ENCODE data around the gene CAPG.
"Not testable (repeated sequence)": the region's sequence is repeated elsewhere in the genome, so short reads cannot be mapped to it uniquely, and the experiment has no call there.

The CAPG gene

DNA sequence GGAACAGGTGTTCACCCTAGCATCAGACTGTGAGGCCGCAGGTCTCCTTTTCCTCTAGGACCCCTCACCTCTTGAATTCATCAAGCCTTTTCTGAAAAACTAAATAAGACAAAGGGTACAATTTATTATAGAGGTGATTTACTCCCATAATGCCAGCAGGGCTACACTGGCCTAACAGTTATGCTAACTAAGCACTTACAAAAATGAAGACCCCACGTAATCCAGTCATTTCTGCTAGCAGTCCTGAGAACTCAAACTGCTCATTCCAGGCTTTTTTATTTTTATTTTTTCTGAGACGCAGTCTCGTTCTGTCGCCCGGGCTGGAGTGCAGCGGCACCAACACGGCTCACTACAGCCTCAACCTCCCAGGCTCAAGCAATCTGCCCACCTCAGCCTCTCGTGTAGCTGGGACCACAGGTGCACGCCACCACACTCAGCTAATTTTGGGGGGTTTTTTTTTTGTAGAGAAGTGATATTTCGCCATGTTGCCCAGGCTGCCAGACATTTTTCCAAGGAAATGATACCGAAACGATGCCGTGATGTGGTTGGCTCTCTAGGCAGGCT is 14.2 kb downstream of the CAPG start:
- DNase-seq = no peak

DNA sequence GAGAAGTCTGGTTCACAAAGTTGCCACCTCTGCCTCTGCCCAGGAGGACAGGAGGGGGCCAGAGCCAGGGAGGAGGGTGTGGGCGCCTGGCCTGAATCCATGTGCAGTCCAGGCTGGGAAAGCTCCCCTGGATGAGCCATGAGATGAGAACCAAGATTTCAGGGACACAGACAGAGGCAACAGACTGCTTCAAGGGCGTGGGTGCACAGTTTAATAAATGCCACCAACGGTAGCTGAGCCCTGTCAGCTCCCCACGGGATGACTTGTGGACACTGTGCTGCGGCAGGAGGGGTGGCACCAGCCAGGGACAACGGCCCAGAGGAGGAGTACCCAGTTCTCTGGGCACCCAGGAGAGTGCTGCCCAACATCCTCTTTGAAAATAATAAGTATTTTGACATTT is 15.2 kb downstream of the CAPG start:
- no peak for DNase-seq

DNA sequence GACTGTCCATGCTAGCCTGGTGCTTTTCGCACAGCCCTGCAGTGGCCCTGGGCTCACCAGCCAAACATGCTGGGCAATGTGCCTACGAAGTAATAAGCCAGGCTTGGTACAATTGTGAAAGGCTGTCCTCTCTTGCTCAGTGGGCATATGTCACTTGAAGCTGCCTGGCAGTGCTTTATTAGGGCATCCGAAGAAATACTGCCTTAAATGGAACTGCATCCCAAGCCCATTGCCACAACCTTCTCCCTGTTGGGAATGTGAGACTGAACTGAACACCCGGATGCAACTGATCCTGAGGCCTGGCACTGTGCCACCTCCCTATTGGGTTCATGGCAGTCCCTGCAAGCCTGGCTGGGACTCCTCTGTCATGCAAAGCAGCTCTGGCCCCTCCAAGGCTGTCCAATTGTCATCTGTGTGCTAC is 15.9 kb downstream of the CAPG start:
- DNase-seq = no peak

DNA sequence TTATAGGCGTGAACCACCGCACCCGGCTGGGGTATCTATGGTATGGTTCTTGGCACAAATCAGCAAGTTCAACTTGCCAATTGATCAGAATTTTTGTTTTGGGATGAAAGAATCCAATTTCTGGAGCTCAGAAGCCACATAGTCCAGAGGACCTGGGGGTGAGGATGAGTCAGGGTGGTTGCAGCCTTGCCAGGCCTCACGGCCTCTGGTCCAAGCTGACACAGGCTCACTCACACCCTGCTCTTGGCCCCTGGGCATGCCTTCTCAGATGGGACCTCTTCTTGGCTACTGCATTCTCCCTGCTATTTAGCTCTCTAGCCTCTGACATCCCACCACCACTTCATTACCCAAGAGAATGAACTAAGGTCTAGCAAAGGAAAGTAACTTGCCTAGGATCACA is 16.3 kb downstream of the CAPG start:
- no peak for DNase-seq

DNA sequence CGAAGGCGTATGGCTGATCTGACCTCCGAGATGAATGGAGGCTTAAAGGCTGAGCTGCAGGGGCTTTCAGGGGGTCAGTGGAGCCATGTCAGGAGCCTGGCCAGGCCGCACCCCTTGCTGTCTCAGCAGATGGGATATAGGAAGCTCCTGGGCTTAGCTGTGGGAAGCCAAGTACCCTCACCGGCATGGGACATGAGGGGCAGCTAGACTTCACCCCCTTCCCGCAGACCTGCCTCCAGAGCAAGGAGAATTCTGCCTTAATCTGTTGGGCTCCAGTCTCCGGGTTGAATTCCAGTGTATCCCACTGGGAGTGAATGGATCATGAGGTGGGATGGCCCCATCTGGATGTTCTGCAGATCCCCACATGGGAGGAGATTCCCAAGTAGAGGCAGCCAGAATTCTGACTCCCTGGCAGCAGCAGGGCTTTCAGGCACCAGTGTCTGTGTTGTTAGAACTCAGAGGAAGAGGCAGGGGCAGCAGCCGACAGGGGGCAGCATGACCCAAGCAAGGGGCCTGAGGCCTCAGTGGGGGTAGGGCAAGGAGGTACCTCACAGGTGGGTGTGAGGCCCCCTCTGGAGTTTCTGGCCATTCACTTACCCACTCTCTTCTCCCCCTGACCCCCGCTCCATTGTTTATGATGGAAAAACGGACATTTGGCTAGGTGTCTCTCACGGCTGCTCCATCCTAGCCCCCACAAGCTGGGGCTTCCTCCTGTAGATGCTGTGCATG is 19.1 kb downstream of the CAPG start:
- DNase-seq = peak; percentile 62

DNA sequence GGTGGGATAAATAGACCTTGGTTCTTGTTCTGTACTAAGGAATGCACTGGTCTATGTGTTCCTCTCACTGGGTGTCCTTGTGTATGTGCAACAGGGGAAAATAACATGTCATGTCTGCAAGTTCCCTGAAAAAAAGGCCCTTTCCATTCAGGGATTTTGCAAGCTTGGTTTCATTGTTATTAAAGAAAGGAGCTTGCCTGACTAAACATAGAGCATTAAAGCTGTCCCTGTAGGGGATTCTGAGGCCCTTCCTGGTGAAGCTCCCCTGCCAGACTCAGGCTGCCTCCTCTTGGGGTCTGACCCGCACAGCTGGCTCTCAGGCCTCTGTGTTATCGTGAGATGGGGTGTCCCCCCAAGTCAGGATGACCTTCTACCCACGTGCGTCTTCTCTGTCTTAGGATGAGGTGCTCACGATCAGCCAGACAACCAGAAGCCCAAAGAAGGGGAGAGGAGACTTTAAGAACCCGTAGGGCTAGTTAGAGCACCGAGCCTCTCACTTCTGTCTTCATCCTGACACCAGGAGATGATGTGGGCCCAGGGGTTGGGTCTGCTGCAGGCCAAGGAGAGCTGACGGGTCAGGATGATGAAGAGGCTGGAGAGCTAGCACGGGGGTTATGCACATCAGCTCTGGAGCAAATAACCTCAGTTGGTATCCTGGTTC is 21.2 kb downstream of the CAPG start:
- no peak for DNase-seq

DNA sequence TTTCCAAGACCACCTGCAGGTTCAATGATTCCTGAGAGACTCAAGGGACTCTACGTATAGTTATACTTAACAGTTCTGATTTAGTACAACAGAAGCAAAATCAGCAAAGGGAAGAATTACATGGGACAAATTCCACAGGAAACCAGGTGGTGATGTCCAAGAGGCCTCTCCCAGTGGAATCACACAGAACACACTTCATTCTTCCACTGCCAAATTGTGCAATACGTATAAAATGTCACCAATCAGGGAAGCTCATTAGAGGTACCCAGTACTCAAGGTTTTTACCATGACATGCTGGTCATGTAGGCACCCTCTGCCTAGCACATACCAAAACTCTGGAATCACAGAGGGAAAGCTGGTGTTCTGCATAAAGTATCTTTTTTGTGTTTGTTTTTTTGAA is 22.4 kb downstream of the CAPG start:
- DNase-seq = no peak

DNA sequence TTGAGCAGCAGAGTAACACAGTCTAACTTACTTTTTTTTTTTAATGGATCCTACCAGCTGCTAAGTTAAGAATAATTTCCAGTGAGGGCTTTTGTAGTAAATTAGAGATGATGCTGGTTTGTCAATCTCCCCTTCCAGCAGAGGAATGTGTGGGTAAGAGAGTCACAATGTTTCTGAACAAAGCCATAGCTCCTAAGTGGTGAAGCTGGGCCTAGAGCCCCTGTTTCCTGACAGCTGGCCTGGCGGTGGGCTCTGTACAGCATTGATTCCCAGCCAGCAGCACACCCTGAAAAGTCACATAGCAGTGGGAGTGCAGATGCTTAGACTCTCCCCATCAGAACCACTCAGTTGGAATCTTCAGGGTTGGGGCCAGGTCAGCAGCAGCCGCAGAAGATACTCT is 24.4 kb downstream of the CAPG start:
- no peak for DNase-seq

DNA sequence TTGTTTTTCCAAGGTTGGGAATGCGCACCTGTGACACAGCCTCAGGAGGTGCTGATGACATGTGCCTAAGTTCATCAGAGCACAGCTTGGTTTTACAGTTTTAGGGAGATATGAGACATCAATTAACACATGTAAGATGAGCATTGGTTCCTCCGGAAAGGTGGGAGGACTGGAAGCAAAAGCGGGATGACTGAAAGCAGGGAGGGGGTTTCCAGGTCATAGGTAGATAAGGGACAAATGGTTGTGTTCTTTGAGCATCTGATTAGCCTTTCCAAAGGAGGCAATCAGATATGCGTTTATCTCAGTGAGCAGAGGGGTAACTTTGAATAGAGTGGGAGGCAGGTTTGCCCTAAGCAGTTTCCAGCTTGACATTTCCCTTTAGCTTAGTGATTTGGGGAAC is 26.3 kb downstream of the CAPG start:
- DNase-seq = no peak

DNA sequence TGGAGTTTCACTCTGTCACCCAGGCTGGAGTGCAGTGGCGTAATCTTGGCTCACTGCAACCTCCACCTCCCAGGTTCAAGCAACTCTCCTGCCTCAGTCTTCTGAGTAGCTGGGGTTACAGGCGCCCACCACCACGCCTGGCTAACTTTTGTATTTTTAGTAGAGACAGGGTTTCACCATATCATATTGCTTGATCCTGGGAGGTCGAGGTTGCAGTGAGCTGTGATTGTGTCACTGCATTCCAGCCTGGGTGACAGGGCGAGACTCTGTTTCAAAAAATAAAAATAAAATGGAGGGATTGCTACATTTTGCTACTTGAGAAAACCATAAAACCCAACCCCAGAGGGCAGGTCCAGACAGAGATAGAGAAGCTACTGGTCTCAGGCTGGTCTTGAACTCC is 27.0 kb downstream of the CAPG start:
- not testable (repeated sequence) for DNase-seq

DNA sequence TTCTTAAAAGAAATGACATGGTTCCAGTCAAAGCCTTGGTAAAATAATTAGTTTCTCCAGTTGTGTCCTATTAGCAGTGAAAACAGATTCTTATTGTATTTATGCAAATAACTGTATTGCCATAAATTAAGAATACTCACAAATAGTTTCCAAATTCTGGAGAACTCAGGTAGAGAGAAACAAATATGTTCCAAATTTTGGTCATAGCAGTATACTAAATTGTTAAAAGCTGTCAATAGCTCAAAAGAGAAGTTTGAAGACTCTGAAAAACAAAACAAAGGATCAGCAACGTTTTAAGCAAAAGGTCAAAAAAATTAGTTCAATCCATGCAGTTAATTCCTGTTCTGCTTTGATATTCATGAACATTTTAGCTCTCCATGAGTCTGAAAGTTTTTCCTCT is 30.1 kb downstream of the CAPG start:
- DNase-seq = no peak

DNA sequence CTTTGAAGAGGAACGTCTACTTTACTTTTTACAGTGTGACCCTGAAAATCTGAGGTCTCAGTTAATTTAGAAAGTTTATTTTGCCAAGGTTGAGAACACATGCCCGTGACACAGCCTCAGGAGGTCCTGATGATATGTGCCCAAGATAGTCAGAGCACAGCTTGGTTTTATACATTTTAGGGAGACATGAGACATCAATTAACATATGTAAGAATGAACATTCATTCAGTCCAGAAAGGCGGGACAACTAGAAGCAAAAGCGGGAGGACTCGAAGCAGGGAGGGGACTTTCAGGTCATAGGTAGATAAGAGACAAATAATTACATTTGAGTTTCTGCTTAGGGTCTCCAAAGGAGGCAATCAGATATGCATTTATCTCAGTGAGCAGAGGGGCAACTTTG is 31.9 kb downstream of the CAPG start:
- DNase-seq = no peak

DNA sequence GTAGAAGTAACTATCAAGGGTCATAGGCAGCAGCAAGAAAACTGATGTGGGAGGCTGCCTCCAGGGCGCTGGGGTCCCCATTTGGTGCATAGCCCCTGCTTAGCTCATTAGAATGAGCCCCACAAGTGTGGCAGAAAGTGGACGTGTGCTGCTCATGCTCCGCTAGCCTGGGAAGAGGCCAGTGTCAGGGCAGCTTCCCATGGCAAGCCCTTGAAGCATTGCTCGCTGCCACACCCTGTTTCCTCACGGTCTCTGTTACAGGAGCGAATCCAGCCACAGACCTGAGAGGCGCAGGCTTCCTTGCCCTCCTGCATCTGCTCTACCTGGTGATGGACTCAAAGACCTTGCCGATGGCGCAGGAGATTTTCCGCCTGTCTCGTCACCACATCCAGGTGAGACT is 33.1 kb downstream of the CAPG start:
- no peak for DNase-seq

DNA sequence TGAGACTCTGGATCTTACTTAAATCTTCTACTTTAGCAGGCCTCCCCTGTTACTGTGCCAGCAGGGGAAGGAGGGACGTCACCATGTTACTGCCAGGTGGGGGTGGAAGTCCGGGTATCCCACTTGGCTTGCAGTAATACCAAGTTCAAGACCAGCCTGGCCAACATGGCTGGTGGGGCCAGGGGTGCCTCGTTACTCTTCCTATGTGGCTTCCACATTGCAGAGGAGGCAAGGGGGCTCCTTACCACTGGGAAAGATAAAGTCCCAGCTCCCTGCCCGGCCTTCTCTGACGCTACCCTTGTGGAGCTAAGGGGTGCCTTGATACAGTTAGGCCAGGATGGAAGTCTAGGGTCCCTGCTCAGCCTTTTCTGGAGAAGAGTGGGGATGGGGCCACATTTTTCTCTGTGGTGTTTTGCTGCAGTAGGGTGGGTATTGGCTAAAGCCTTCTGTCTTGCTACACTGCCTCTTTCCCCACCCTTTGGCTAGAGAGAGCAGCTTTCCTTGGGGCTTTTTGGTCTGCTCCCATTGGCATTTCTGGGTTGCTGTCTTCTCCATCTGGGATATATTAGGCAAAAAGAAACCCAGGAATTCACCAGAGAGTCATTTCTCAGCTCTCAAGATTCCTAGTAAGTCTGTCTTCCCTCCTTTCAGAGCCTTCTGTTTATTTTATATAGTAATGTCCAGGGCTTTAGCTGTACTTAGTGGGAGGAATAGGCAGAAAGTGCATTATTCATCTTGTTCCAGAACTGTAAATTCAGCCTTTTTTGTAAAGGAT is 33.7 kb downstream of the CAPG start:
- no peak for DNase-seq

DNA sequence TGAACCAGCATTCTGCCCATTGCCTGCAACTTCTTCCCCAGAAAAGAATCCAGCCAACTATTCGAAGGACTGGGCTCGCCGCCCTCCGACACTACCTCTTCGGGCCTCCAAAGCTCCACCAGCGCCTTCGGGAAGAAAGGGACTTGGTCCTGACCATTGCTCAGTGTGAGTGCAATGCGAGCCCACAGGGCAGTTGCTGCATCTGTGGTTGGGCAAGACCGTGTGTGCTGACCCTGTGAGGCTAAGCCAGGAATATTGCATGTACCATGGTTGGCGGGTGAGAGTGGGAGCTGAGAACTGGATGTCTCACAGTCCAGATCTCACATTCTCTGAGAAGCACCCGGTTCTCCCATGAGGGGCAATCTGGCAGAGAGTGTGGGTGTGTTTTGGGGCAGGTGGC is 39.1 kb downstream of the CAPG start:
- DNase-seq = no peak

DNA sequence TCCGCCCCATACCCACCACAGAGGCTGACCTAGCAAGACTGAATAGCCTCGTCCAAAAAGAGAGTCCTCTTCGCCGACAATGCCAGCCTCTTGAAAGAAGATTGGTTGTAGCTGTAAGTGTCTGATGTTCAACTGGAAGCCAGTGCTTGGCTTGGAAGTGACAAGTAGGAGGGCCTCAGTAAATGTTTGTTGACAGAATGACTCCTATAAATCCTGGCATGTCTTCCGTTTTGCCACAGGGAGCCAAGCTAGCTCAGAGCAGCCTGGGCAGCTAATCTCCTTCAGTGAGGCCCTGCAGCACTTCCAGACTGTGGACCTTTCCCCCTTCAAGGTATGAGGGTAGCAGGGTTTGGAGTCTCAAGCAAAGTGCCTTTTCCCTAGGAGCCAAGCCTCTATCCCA is 40.7 kb downstream of the CAPG start:
- no peak for DNase-seq

DNA sequence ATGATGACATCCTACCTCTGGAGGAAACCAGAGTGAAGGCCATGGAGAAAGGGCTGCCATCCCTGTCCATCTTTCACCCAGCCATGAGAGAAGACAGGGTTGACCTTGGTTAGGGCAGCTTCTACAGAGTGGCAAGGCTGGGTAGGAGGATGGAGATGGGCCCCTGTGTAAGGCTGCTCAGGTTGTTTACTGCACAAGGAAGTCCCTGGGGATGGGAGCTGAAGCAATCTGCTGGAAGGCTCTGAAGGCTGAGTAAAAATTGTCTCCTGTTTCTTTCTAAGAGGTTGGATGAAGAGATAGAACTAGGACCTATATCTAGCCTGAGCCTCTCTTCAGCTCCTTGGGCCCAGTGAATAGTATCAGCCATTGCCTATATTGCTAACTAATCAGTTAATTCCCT is 41.2 kb downstream of the CAPG start:
- DNase-seq = no peak

DNA sequence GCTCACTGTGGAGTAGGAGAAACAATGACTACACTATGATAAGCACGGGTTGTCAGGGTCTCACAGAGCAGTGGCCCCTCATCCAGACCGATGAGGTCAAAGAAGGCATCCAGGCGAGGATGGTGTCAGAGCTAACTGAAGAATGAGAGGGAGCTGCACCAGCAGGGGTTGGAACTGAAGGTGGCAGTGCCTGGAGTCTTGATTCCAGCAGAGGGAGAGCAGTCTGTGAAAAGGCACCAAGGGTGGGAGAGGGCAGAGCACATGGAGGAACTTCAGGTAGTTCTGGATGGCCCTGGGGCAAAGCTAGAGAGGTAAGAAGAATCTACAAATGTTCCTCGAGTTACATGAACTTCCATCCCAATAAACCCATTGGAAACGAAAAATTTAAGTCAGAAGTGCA is 43.0 kb downstream of the CAPG start:
- DNase-seq = no peak

DNA sequence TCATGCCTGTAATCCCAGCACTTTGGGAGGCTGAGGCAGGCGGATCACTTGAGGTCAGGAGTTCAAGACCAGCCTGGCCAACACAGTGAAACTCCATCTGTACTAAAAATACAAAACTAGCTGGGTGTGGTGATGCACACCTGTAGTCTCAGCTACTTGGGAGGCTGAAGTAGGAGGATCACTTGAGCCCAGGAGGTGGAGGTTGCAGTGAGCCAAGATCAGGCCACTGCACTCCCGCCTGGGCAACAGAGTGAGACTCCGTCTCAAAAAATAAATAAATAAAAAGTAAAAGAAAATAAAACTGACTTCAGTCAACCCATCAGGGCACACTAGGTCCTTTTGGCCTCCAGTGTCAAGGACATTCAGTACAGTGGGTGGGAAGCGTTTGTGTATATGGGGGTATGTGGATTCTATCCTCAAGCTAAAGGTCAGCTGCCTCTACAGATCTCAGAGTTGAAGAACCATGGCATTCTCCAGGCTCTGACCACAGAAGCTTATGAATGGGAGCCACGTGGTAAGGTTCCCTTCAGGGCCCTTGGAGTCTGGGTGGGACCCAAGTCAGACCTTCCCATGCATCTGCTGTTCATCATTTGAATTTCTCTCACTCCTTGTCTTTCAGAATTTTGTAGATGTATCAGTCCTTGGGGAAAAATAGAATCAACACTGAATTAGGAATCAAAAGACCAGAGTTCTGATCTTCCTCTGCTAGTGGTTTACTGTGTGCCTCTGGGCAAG is 47.3 kb downstream of the CAPG start:
- DNase-seq = not testable (repeated sequence)

DNA sequence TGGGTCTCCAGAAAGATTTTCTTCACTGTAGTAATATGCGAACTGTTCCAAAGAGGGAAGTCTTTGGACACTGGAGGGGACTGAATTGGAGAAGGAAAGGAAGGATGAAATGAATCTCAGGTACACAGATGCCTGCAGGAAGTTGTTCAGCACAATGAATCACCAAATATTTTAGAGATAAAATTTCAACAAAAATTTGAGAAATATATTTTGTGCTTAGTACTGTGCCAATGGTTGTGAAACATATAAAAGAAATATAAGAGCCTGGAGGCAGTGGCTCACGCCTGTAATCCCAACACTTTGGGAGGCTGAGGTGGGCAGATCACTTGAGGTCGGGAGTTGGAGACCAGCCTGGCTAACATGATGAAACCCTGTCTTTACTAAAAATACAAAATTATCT is 52.4 kb downstream of the CAPG start:
- DNase-seq = no peak

DNA sequence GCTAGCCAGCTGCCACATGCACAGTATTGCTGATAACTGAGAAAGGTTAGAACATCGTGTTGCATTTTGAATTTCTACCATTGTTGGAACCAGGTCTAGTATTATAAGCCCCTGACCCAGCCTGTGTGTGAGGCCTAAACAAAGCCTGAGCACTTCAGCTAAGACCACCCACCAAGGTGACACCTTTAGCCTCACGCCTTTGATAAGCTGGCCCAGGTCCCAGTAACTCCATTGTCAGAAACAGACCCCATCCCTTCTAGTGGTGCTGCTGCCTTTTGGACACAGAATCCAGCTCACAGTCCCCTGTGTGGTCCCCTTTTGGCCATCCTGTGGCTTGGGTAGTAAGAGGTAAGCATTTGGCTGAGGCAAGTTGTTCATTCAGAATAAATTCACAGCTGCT is 54.0 kb downstream of the CAPG start:
- no peak for DNase-seq

DNA sequence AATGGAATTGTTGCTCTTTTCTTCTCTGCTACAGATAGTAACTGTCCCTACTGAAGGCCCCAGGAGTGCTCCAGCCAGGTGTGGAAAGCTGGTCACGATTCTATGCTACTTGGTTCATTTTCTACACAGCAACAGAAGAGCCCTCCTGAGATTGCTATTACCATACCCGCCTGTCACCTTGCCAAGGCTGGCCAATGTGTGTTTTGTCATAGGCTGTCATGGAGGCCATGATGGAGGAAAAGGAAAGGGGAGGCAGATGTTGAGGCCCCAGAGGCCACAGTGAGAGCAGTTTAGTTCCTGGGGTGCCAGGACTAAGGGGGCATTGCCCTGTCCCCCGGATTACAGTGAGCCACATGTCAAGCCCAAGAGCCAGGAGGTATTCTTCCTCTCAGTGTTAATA is 54.6 kb downstream of the CAPG start:
- peak; percentile 29 for DNase-seq

DNA sequence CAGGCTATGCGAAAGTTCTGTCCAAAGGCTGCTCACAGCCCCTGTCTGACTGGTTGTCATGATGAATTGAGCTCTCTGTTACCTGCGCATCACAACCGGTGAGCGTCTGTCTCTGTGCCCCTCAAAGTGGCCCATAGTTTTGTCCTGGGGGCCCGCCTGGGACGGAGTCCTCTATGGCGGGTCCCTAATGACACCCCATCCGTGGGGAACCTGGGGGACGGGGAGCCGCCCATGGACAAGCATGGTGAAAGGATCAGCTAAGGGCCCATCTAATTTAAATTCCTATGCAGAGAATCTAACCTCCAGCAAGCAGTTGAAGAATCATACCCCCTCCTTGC is 55.1 kb downstream of the CAPG start:
- no peak for DNase-seq
